HepG2 (cell line): ENCODE data around the gene ADGRD1. TPM values are rescaled to one million over a fixed set of nuclear protein-coding genes. Genes with fewer than 3 reads are reported as not detected.

Source experiments
- ATAC-seq: fragments of 200-7000 bp; cut with Tn5 transposase; 3 replicates; pipeline ENCODE4 v1.9.1; 2020; ENCODE audit warnings: mild to moderate bottlenecking, moderate library complexity
- BruUV-seq: library from RNA; stranded (reverse); fragments of 400-500 nt; replicated peaks from 2 replicates; lab custom pipeline; 2021; lab: Mats Ljungman, UMichigan
- CTCF ChIA-PET: fragments of 300-600 bp; formaldehyde crosslinking; extraction: SDS; loops from one replicate; lab custom pipeline; 2021; ENCODE audit warnings: low total read pairs, inconsistent platforms, low intra/inter-chr PET ratio; lab: Yijun Ruan, JAX
- POLR2A ChIA-PET: fragments of 350-600 bp; sonication (Branson Sonifier 250); formaldehyde crosslinking; loops from one replicate; lab custom pipeline; 2020; ENCODE audit warnings: antibody characterized with exemption, inconsistent platforms; lab: Yijun Ruan, JAX
- DNase-seq: peaks from one replicate; pipeline ENCODE4 v3.0.0-alpha.2; 2015; ENCODE audit warnings: low spot score
- FAIRE-seq: peaks from 3 replicates; lab custom pipeline; 2011; peaks lifted over from hg19 to GRCh38; lab: Jason Lieb, UNC
- H2AFZ ChIP-seq: one replicate; pipeline ENCODE4 v1.6.1; 2011; ENCODE audit warnings: low read length, inconsistent platforms
- H3K27ac ChIP-seq: fragments of 300-600 bp; 3 replicates; pipeline ENCODE4 v1.8.0; 2011; ENCODE audit warnings: mixed run types, mild to moderate bottlenecking, mixed read lengths, low read length, inconsistent platforms; ENCODE audit not compliant: insufficient read depth; ENCODE audit errors: extremely low read length
- H3K27me3 ChIP-seq, 2 experiments: fragments of 200-600 bp in 1 of 2; 2 replicates in 1 of 2; 3 replicates in 1 of 2; pipeline versions ENCODE4 v1.6.0 to v1.8.0; 2011; ENCODE audit warnings: low read length in 2 of 2, mild to moderate bottlenecking in 2 of 2, moderate library complexity in 2 of 2, inconsistent platforms in 1 of 2; ENCODE audit not compliant: insufficient read depth in 2 of 2, control insufficient read depth in 1 of 2
- H3K36me3 ChIP-seq, 2 experiments: fragments of 200-600 bp in 1 of 2; replicated peaks in 1 of 2; 2 replicates in 1 of 2; 3 replicates in 1 of 2; pipeline versions ENCODE4 v1.5.1 to v1.8.0; 2011; ENCODE audit warnings: low read length in 2 of 2, inconsistent platforms in 1 of 2; ENCODE audit not compliant: insufficient read depth in 2 of 2, control insufficient read depth in 1 of 2
- H3K4me1 ChIP-seq: 2 replicates; pipeline ENCODE4 v1.5.1; 2012; ENCODE audit warnings: low read length, inconsistent platforms; ENCODE audit not compliant: insufficient read depth
- H3K4me2 ChIP-seq: 2 replicates; pipeline ENCODE4 v1.6.0; 2011; ENCODE audit warnings: low read depth, low read length, inconsistent platforms
- H3K4me3 ChIP-seq, 3 experiments: fragments of 200-600 bp in 1 of 3; sonication (generic), shearing (Covaris generic) in 1 of 3; replicated peaks in 1 of 3; 2 replicates each; pipeline ENCODE4 v1.5.1; 2011 to 2016; ENCODE audit warnings: low read length in 3 of 3, inconsistent platforms in 2 of 3, low read depth in 2 of 3, mild to moderate bottlenecking in 2 of 3, control low read depth in 1 of 3, mixed read lengths in 1 of 3; ENCODE audit not compliant: insufficient read depth in 1 of 3
- H3K79me2 ChIP-seq: one replicate; pipeline ENCODE4 v1.6.1; 2011; ENCODE audit warnings: low read length, inconsistent platforms; ENCODE audit not compliant: insufficient read depth
- H3K9ac ChIP-seq: 2 replicates; pipeline ENCODE4 v1.6.0; 2011; ENCODE audit warnings: mild to moderate bottlenecking, low read depth, low read length, inconsistent platforms; ENCODE audit not compliant: insufficient read depth
- H3K9me3 ChIP-seq: 2 replicates; pipeline ENCODE4 v1.5.1; 2012; ENCODE audit warnings: mild to moderate bottlenecking, low read length
- H4K20me1 ChIP-seq: 2 replicates; pipeline ENCODE4 v1.6.0; 2011; ENCODE audit warnings: inconsistent platforms, mild to moderate bottlenecking, low read length, moderate library complexity; ENCODE audit not compliant: insufficient read depth
- ASH2L ChIP-seq: fragments of 300-600, 200-600 bp; sonication (generic); IDR thresholded peaks from 2 replicates; pipeline ENCODE4 v1.7.0; 2017; ENCODE audit warnings: low read depth, mild to moderate bottlenecking, moderate library complexity, mixed read lengths, low read length; ENCODE audit not compliant: insufficient read length
- CCAR2 ChIP-seq: fragments of 200-400 bp; formaldehyde crosslinking; optimal IDR thresholded peaks from 2 replicates; pipeline ENCODE3; 2018; ENCODE audit warnings: low read depth, mild to moderate bottlenecking, low read length, moderate library complexity
- ETS1 ChIP-seq: sonication (generic); formaldehyde crosslinking; IDR thresholded peaks from 2 replicates; pipeline ENCODE4 v1.4.0; 2020; ENCODE audit warnings: missing genetic modification reagents
- PAXIP1 ChIP-seq: sonication (generic); formaldehyde crosslinking; conservative IDR thresholded peaks from 2 replicates; pipeline ENCODE4 v1.4.0; 2020; ENCODE audit warnings: mild to moderate bottlenecking, missing genetic modification reagents, moderate library complexity
- PCBP2 ChIP-seq: fragments of 200-400 bp; formaldehyde crosslinking; optimal IDR thresholded peaks from 2 replicates; pipeline ENCODE3; 2018; ENCODE audit warnings: low read length, low read depth; ENCODE audit not compliant: poor library complexity, severe bottlenecking
- ZBTB34 ChIP-seq: sonication (generic); formaldehyde crosslinking; IDR thresholded peaks from 2 replicates; pipeline ENCODE4 v1.8.0; 2022; ENCODE audit warnings: mild to moderate bottlenecking, missing genetic modification reagents
- ZZZ3 ChIP-seq: sonication (generic); formaldehyde crosslinking; IDR thresholded peaks from 2 replicates; pipeline ENCODE4 v1.4.0; 2020; ENCODE audit warnings: missing genetic modification reagents, mild to moderate bottlenecking, borderline replicate concordance
- WGBS: methylation state at CpG from one replicate; pipeline ENCODE4 v1.1.6; 2017; ENCODE audit warnings: low lambda C conversion rate; 5-methylcytosine and 5-hydroxymethylcytosine counted together
- in situ Hi-C: cut with HindIII; loops from 2 replicates; pipeline ENCODE4 v1.10.0; 2017; ENCODE audit warnings: low pct_unique_long_range_greater_than_20kb; ENCODE audit not compliant: extremely low pct_ligation_motif_present
- intact Hi-C: fragments of 100-400 bp; cut with micrococcal nuclease; formaldehyde crosslinking; loops from one replicate; pipeline ENCODE4 v1.10.0; 2022; ENCODE audit not compliant: unreplicated experiment
- polyA plus RNA-seq, 8 experiments: library from polyadenylated mRNA; depleted of rRNA in 3 of 8; stranded (reverse) in 7 of 8; unstranded in 1 of 8; fragments of >200 nt; fragmentation: Illumina TruSeq in 4 of 8; extraction: Trizol in 4 of 8; gene quantifications; 2 replicates each; pipeline versions ENCODE4 v1.2.1 to v1.2.3, GENCODE V29; 2011 to 2016; ENCODE audit warnings: low read depth in 4 of 8, missing spikeins in 1 of 8, mixed read lengths in 1 of 8; ENCODE audit not compliant: insufficient read depth in 1 of 8
- total RNA-seq, 5 experiments: library from RNA; depleted of rRNA; stranded (reverse); fragments of >200 nt; fragmentation: Illumina TruSeq; extraction: Trizol; gene quantifications; 2 replicates each; pipeline ENCODE4 v1.2.3, GENCODE V29; 2016; ENCODE audit warnings: low read depth in 1 of 5
- TF ChIP-seq, protein P1 (sequence below): sonication (generic); formaldehyde crosslinking; IDR thresholded peaks from 2 replicates; pipeline ENCODE4 v1.4.0; 2020; ENCODE audit warnings: missing genetic modification reagents, mild to moderate bottlenecking, borderline replicate concordance

ADGRD1 gene
- total and polyA plus RNA-seq, 2 of the 13 experiments (the other 11 are each of a cell fraction or from before 2014, with no cell fraction given), result 0.46 to 12.4 TPM

DNA sequence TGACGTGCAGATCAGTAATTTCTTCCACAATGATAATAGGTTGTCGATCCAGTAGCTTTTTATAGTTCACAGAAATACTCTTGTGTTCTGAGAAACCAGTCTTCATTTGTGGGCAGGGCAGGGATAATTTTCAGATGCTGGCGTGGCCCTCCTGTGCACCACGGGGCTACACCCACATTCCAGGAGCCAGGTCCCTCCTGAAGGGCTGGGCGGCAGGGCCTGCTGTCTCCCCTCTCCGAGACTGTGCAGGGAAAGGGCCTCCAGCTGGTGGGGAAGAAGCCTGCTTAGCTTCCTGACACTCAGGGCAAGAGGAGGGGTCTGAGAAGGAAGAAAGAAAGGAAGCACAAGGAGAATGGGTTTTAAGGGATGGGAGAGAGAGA, 94.9 kb downstream of the ADGRD1 start:
- Histone ChIP-seq H2AFZ (no peak overlapping the region), H3K36me3 (no peaks in the 10 kb centered on the region), H4K20me1 (no peaks in the 10 kb centered on the region), H3K27ac (no peak overlapping the region), H3K9ac (no peak overlapping the region), H3K4me1 (no peaks in the 10 kb centered on the region), H3K27me3 (no peaks in the 10 kb centered on the region), H3K9me3 (no peaks in the 10 kb centered on the region), H3K4me2 (no peak overlapping the region), H3K79me2 (no peaks in the 10 kb centered on the region), H3K4me3 (no peak overlapping the region)
- ATAC-seq (no peak), DNase-seq (no peak), FAIRE-seq (no peak)
- TF ChIP-seq ASH2L, result no peak
- no peak for TF ChIP-seq ZBTB34 (CRISPR knock-in tag)
- TF ChIP-seq, protein P1, sequence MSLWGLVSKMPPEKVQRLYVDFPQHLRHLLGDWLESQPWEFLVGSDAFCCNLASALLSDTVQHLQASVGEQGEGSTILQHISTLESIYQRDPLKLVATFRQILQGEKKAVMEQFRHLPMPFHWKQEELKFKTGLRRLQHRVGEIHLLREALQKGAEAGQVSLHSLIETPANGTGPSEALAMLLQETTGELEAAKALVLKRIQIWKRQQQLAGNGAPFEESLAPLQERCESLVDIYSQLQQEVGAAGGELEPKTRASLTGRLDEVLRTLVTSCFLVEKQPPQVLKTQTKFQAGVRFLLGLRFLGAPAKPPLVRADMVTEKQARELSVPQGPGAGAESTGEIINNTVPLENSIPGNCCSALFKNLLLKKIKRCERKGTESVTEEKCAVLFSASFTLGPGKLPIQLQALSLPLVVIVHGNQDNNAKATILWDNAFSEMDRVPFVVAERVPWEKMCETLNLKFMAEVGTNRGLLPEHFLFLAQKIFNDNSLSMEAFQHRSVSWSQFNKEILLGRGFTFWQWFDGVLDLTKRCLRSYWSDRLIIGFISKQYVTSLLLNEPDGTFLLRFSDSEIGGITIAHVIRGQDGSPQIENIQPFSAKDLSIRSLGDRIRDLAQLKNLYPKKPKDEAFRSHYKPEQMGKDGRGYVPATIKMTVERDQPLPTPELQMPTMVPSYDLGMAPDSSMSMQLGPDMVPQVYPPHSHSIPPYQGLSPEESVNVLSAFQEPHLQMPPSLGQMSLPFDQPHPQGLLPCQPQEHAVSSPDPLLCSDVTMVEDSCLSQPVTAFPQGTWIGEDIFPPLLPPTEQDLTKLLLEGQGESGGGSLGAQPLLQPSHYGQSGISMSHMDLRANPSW (CRISPR knock-in tag), result no peak
- TF ChIP-seq CCAR2, result no peak
- TF ChIP-seq ETS1 (CRISPR knock-in tag), result no peak
- TF ChIP-seq PCBP2, result no peak
- TF ChIP-seq PAXIP1 (CRISPR knock-in tag), result no peak
- no peak for TF ChIP-seq ZZZ3 (CRISPR knock-in tag)
- ChIA-PET CTCF (no interaction called here), POLR2A (no interaction called here)
- intact Hi-C loops (no loop called here), in situ Hi-C loops (no loop called here)
- WGBS, result 79% methylated on average over 6 of the region's 6 CpGs
- BruUV-seq, result no TSS peak
